Brain pericyte (primary cell): ENCODE results near the gene CERS3.

Experiments
- DNase-seq: peaks from one replicate; pipeline ENCODE4 v3.0.0-alpha.2; 2012; ENCODE audit warnings: low read depth, low spot score

Gene CERS3

DNA sequence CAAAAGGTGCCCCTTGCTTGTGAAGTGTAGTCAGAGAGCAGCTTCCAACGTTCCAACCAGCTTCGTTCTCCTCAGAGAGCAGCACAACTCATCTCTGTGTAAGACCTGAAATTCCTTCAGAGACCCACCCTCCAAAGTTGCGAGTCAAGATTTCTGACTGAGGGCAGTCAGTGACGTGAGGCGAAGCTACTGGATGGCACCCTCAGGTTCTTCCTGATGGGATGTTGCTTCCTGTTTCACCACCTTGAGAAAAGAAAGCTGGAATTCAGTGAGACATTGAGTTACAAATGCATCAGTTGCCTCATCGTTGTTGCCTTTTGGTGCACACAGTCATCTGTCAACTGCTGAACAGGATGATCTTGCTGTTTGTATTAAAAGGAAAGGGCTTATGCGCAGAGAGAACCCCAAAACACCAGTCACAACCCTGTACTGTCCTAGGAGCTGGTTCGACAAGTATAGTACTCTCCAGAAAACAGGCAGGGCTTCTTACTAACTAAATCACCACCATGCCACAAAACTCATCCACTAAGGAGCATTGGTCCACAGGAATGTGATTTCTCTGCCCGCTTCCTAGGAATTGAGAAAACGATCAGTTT lies at the start of gene CERS3:
CERS3 (minus strand) TSS at position 118 of the 596 bp plus-strand sequence. CDS start 27,101 bp downstream, outside the sequence.
- DNase-seq: no peak

GRCh38 chr15:100573526-100573925 lies 44.8 kb upstream of the CERS3 start:
- no peak for DNase-seq

GRCh38 chr15:100572362-100572983 lies 43.7 kb upstream of the CERS3 start:
- DNase-seq: no peak

- no peak for DNase-seq
Observed at GRCh38 chr15:100571592-100572167, 42.9 kb upstream of the CERS3 start.

DNA sequence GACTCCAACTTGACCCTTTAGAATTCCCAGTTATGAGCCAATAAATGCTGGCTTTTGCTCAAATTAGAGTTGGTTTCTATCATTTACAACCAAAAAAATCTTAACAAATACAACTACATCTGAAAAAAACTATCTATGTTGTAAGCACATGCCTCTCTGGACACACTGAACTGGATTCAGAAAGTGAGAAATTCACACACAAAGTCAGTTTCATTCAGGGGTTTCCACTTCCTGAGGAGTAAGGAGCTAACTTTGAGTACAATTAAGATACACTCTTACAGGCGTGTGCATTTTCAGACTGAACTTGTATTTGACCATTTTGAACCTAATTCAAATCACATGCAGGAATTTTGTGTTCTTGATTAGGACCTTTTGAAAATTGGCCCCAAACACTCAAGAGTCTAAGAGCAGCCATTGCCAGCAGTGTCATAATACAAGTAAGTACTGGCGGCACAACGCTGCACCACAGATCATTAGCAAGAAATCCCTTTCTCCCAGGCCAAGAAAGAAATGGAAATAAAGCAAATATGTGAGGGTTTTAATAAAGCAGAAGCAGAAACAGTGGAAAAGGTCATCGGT lies 42.1 kb upstream of the CERS3 start:
- DNase-seq: no peak

DNA sequence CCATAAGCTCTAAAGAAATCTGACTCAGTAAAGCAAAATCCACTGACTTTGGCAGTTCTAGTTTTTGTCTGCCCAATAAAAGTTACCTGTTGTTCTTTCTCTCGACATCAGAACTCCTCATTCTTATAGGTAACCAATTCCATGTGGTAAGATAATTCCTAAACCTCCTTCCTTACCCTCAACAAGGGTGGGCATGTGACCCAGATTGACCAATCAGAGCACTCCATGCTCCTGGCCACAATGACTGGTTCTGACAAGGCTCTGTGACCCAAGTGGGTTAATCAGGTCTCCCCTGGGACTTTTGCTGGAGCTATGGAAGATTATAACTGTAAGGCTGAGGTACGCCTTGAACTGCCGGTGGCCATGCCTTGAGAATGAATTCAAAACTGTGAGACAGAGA lies 41.5 kb upstream of the CERS3 start:
- no peak for DNase-seq

DNA sequence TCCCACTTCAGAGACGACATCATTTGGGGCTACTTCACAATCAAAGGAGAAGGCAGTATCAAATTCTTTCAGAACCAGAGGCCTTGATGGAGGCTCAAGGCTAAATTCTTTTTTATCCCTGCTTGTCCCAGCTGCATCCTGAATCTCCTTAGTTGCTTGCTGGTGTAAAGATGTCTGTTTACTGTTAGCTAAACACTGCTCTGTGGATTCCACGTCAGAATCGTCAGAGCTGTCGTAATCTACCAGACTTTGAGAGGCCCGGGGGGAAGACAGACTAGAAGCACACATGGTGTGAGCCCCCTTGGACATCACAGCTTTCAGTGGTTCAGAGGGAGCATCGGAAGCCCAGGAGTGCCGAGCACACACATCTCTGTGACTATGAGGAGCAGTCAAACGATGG lies 40.6 kb upstream of the CERS3 start:
- no peak for DNase-seq

GRCh38 chr15:100566850-100567628 lies 38.3 kb upstream of the CERS3 start:
- no peak for DNase-seq

DNA sequence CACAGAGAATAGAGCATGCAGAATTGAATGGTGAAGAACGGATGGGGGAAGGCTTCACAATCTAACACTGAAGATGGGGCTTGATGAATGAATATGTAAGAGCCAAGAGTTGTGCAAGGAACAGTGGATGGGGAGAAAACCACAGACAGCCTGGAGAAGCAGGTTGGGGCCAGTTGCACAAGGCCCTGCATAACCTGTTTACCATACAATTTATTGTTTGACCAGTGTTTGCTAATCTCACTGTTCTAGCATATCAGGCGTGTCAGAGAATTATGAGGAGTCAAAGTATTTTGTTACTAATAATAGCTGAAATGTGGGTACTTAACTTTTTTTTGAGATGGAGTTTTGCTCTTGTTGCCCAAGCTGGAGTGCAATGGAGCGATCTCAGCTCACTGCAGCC lies 36.8 kb upstream of the CERS3 start:
- no peak for DNase-seq

GRCh38 chr15:100560323-100560722 lies 31.6 kb upstream of the CERS3 start:
- DNase-seq: no peak

GRCh38 chr15:100559330-100559729 lies 30.6 kb upstream of the CERS3 start:
- DNase-seq: no peak

DNA sequence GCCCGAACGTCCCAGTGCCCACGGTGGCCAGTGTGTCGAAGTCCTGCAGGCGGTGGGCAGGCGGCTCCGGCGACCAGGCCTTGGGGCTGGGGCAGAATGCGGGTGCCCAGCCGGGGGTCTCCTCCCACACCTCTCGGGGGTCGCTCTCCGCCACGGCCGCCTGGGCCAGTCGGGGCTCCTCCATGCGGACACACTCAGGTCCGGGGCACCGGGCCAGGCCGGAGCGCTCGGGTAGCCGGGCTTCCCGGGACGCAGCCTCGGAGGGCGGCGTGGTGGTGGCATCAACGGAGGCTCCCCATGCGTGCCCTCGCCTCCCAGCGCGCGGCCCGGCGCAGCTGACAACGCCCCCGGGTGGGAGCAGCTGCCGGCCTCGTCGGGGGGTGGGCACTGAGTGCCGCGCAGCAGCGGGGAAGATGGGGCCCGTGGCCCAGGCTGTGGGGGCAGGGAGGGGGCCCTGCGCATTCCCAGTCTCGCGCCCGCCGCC lies 30.1 kb upstream of the CERS3 start:
- DNase-seq: no peak

DNA sequence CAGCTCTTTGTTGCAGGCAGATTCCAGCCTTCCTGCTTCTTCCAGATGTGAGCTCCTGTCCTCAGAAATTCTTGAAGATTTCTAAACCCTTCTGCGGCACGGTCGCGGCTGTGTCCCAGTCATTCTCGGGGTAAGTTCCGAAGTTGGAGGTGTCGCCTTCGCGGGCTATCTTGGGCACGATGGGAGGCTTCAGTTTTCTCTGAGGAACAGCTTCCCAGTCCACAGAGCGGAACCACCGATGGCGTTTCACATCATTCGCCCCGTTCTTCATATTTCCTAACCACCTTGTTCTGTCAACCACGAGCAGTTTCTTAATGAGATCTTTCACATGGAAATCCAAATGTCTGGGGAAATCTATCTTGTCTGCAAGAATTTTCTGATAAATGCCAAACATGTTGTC lies 24.7 kb upstream of the CERS3 start:
- no peak for DNase-seq

- no peak for DNase-seq
Observed at GRCh38 chr15:100547961-100548360, 19.2 kb upstream of the CERS3 start.

GRCh38 chr15:100544946-100545345 lies 16.2 kb upstream of the CERS3 start:
- no peak for DNase-seq

DNA sequence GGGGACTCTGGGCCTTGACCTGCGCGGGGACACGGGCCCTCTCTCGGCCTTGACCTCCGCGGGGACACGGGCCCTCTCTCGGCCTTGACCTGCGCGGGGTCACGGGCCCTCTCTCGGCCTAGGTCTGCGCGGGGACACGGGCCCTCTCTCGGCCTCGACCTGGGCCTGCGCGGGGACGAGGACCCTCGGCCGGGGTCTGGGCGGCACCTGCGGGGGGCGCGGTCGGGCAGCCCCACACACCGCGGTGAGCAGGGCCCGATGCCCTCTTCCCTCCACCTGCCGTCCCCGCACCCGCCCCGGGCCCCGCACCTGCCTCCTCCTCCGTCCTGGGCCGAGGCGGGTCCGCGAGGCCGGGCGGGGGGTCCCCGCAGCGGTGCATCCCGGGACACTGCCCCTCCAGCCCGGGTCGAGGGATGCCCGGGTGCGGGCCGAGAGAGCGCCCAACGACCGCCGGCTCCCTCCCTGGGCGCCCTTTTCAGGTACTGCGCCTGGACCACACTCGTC lies 15.6 kb upstream of the CERS3 start:
- no peak for DNase-seq

DNA sequence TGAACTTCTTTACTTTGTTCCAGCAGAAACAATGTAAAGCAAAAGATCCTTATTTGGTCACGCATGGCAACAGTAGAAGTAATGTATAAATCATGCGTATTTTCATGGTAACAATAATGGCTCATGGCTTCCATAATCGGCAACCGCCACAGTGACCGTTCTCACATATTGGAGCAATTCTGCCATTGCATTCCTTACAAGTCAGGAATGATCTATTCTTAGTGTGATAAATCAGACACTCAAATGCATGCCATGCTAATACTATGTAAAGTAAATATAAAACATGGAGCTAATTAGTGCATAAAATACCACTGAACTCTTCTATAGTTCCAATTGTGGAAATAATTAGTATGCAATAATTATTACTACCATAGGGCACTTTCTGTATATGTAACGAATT lies 13.5 kb upstream of the CERS3 start:
- DNase-seq: no peak

- no peak for DNase-seq
Observed at GRCh38 chr15:100537331-100537730, 8.6 kb upstream of the CERS3 start.

GRCh38 chr15:100536733-100537132 lies 8.0 kb upstream of the CERS3 start:
- no peak for DNase-seq

- DNase-seq: no peak
Observed at GRCh38 chr15:100533886-100534285, 5.1 kb upstream of the CERS3 start.

DNA sequence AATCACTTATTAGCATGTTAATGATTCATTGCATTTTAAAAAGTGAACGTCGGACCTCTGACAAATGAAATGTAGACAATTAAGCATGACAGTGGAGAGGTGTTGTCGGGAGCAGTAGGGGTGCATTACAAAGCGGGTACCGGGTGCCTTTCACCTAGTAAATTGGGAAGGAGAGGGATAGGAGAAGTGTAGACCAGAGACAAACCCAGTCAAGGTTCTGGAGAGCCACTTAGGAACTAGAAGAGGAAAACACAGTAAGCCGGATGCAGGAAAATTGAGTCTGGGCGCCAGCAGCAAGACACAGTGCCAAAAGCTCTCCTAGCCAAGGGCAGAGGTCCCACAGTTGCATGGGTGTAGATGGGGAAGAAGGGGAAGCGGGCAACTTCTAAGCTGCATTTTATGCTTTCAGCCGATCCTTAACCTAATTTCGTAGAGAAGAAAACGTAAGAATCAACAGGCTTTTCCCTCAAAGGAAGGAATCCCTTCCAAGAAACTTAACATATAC lies 3.1 kb upstream of the CERS3 start:
- no peak for DNase-seq

GRCh38 chr15:100531204-100531603 lies 2.5 kb upstream of the CERS3 start:
- DNase-seq: no peak
